Stimulated activated CD4-positive, alpha-beta T cell treated with anti-CD3 and anti-CD28 coated beads, Interleukin-1b, Interleukin-23, amount 100 ng/mL, for 48 hours (primary cell): ENCODE measurements around the gene PROSER3.

Source experiments
- DNase-seq: peaks from one replicate; pipeline ENCODE4 v3.0.0-alpha.2; 2020

PROSER3 gene

GRCh38 chr19:35779033-35779432, 21.1 kb downstream of the PROSER3 start:
- DNase-seq: no peak

DNA sequence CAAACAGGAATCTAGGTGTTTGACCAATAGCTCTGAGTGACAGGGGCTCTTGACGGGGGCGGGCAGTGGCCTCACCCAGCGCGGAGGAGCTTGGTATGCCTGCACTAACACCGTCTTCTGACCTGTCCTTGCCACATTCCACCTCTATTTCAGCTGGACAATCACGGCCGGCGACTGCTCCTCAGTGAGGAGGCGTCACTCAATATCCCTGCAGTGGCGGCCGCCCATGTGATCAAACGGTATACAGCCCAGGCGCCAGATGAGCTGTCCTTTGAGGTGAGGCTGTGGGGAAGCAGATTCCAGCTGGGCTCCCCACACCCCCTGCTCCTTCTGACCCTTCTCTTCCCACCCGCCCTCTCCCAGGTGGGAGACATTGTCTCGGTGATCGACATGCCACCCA, 22.1 kb downstream of the PROSER3 start:
- no peak for DNase-seq

DNA sequence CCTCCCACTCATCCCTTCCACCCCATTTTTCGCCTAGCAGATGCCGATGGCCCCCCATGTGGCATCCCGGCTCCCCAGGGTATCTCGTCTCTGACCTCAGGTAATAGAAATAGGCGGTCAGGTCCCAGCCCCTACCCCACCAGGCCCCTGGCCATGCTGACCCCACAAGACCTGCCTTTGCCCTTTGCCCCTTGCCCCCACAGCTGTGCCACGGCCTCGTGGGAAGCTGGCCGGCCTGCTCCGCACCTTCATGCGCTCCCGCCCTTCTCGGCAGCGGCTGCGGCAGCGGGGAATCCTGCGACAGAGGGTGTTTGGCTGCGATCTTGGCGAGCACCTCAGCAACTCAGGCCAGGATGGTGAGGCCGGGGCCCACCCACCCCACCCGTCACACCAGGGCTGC, 22.7 kb downstream of the PROSER3 start:
- no peak for DNase-seq

DNA sequence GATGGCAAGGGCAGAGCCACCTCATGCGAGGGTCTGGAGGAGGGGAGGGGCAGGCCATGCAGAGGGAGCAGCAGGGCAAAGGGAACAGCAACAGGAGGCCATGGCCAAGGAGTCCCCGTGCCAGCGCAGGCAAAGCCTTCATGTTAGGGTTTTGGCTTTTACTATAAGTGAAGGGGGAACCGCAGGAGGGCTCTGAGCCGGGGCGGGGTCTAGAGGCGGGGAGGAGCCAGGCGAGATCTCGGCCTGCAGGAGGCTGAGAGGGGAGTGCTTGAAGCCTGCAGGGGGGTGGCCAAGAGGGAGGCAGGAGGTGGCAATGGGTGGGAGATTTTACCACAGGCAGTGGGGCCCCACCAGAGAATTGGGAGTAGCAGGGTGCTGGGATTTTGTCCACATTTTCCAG, 23.7 kb downstream of the PROSER3 start:
- no peak for DNase-seq

DNA sequence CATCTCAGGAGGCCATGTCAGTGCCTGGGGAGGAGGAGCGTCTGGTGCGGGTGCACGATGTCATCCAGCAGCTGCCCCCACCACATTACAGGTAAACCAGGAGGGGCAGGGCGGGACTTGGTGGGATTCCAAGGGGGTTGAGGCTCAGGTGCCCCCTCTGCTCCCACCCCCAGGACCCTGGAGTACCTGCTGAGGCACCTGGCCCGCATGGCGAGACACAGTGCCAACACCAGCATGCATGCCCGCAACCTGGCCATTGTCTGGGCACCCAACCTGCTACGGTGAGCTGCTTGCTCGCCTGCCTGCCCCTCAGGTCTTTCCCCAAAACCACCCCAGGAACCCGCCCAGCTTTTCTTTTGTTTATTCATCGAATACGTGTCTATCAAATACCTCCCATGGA, 24.6 kb downstream of the PROSER3 start:
- no peak for DNase-seq

DNA sequence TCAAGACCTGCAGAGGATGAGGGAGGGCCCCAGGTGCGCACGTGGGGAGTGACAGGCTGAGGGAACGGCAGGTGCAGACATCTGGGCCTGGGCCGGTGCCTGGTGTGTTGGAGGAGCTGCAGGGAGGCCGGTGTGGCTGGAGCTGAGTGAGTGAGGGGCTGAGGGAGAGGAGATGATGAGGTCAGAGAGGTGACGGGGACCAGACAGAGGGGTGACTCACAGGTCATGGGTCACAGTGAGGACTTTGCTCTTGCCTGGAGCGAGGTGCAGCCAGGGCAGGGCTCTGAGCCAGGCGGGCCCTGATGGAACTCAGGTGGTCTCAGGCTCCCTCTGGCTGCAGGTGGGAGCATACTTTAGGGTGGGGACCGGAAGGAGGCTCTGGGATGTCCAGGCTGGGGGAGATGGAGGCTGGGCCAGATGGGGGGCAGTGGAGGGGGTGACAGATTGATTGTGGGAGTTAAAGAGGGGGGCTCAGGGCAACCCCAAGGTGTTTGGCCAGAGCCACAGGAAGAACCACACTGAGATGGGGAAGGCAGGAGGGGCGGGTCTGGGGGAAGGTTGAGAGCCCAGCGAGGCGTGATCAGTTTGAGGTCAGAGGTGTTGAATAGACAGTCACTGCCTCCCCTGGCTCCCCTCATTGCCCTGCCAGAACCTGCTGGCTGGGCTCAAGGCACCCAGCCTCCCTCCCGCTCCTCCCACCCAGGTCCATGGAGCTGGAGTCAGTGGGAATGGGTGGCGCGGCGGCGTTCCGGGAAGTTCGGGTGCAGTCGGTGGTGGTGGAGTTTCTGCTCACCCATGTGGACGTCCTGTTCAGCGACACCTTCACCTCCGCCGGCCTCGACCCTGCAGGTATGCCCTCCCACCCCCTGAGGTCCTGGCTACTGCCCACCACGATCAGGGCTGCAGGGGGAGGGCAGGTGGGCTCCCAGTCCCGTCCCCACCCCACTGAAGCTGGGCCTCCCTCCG, 25.8 kb downstream of the PROSER3 start:
- DNase-seq: no peak

- DNase-seq: no peak
Measured at GRCh38 chr19:35784503-35785338, 26.7 kb downstream of the PROSER3 start.

- DNase-seq: no peak
Measured at GRCh38 chr19:35785339-35785627, 27.3 kb downstream of the PROSER3 start.

GRCh38 chr19:35786299-35787160, 28.6 kb downstream of the PROSER3 start:
- DNase-seq: no peak

GRCh38 chr19:35787227-35787799, 29.3 kb downstream of the PROSER3 start:
- DNase-seq: no peak

DNA sequence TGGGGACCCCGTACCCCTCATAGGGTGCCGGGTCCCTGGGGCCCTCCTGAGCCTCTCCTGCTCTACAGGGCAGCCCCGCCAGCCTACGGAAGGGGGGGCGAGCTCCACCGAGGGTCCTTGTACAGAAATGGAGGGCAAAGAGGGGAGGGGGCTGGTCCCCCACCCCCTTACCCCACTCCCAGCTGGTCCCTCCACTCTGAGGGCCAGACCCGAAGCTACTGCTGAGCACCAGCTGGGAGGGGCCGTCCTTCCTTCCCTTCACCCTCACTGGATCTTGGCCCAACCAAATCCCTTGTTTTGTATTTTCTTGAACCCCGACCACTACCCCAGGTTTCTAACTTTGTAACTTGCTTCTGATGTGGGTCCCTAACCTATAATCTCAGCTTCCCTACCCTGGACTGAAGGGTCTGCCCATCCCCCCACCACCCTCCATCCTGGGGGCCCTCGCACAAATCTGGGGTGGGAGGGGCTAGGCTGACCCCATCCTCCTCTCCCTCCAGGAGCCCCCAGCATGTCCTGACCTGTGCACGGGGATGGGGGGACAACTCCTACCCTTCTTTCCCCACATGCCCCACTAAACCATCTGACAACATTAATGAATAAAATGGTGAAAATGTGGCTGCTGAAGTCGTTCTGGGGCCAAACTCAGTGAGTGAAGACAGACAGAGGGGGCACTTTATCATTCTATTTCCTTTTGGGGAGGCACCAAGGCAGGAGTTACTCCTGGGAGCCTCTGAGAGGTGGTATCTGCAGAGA, 30.4 kb downstream of the PROSER3 start:
- no peak for DNase-seq

GRCh38 chr19:35789195-35789977, 31.4 kb downstream of the PROSER3 start:
- DNase-seq: no peak

DNA sequence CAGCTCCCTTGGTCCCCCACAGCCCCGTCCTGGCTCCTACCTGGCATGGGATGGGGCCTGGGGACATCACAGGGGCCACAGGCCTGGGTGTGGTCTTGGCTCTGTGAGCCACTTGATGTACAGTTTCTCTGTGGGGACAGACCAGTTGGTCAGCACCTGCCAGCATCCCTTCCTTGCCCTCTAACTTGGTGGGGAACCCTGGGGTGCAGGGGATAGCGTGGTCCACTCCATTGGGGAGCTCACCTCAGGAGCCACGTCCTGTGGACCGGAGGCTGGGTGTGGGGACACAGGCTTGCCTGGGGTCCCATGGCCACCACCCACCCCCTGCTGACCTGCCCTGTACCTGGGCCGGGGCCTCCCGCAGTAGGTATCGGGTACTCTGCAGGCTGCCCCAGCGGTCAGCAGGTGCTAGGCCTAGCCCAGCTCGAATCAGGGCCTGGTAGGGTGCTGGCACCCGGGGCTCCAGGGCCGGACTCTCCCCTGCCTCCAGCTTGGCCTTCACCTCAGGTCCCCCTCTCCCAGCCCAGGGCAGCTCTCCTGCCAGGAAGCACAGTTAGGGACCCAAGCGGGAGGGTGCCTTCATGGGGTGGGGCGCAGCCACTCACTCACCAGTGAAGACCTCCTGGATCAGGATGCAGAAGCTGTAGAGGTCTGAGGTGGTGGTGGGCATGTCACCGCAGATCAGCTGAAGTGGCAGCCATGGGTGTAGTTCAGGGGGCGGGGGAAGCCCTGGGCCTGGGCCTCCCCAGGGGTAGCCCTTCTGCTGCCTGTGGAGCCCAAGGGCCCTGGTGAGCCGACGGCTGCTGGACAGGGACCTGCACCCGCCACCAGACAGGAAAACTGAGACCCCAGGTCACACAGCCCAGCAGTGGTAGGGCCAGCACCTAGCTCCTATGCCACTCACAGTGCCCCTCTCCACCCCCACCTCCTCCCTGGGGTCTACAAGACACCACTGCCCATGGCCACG, 32.3 kb downstream of the PROSER3 start:
- no peak for DNase-seq

DNA sequence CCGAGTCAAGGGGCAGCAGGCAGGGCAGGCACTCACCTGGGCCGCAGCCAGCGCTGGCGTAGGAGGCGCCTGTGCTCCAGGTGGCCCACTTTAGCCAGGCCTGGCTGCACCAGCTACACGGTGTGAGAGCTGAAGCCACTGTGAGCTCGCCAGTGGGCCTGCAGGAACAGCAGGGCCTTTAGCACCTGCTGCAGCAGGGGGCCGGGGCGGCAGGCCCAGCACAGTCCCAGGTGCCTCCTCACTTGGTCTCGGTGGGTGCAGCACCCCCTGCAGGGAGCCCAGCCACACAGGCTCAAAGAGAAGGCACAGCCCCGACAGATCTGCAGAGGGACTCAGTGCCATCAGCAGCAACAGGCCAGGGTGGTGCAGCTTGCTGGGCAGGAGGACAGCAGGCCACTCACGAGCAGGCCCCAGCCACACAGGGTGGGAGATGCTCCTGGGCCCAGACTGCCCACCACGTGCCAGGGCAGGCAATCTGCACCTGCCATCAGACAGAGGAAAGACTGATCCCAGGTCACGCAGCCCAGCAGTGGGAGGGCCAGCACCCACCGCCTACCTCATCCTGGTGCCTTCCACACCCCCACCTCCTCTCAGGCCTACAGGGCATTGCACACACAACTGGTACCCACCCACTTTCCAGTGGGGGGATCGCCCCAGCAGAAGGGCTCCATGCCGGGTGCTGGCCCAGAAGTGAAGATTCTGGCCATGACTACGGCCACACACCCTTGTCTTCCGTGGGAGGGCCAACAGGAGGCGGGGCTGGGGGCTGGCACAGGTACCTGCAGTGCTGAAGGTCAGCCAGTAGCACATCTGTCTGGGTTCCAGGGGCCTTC, 33.2 kb downstream of the PROSER3 start:
- DNase-seq: no peak

GRCh38 chr19:35791814-35792279, 33.9 kb downstream of the PROSER3 start:
- DNase-seq: no peak

- no peak for DNase-seq
Measured at GRCh38 chr19:35792312-35792711, 34.3 kb downstream of the PROSER3 start.

- no peak for DNase-seq
Measured at GRCh38 chr19:35792888-35793287, 34.9 kb downstream of the PROSER3 start.

- DNase-seq: no peak
Measured at GRCh38 chr19:35793381-35794165, 35.6 kb downstream of the PROSER3 start.
